Activated T-cell treated with anti-CD3 and anti-CD28 coated beads, Interleukin-2, amount 50 U/mL, for 4 hours (primary cell): ENCODE results near the gene THBS3. TPM values are rescaled to one million over a fixed set of nuclear protein-coding genes. Genes with fewer than 3 reads are reported as not detected.
"Not testable (repeated sequence)": the region's sequence is repeated elsewhere in the genome, so short reads cannot be mapped to it uniquely, and the experiment has no call there.

Experiments used
- ATAC-seq, 2 donors: fragments of 200-7000 bp; cut with Tn5 transposase; one replicate each; pipeline ENCODE4 v1.10.0; 2021
- DNase-seq: peaks from one replicate; pipeline ENCODE4 v3.0.0-alpha.2; 2020
- H3K27me3 Mint-ChIP-seq: one replicate; pipeline ENCODE4 v1.8.0; 2021; ENCODE audit warnings: low read depth, mixed read lengths
- H3K36me3 Mint-ChIP-seq: one replicate; pipeline ENCODE4 v1.8.0; 2022; ENCODE audit warnings: mixed read lengths; ENCODE audit not compliant: insufficient read depth
- H3K4me1 Mint-ChIP-seq: one replicate; pipeline ENCODE4 v1.8.0; 2021; ENCODE audit warnings: low read depth, mixed read lengths
- H3K4me3 Mint-ChIP-seq: one replicate; pipeline ENCODE4 v1.8.0; 2021; ENCODE audit warnings: mild to moderate bottlenecking, moderate library complexity, mixed read lengths
- H3K9me3 Mint-ChIP-seq: one replicate; pipeline ENCODE4 v1.8.0; 2021; ENCODE audit warnings: mixed read lengths
- total RNA-seq, 3 donors: library from RNA; stranded (reverse); gene quantifications; one replicate each; pipeline ENCODE4 v1.2.1, GENCODE V29; 2021

Gene THBS3
- total RNA-seq, 3 donors from 2014 or later, result 3.0 to 4.1 (median 3.7) TPM

DNA sequence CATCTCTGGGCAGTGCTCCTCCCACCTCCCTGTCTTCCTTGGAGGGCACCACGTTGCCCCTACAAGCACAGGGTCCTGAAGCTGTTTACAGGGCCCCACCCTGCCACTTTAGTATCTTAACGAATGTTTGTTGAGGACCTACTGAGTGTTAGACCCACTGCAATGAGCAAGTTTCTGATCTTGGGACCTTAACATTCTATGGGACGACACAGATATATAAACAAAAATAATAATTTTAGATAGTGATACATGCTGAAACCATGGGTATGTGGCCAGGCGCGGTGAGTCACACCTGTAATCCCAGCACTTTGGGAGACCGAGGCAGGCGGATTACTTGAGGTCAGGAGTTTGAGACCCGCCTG is 37.4 kb upstream of the THBS3 start:
- peaks cover 42% of the 10 kb centered on the region for H3K4me1 Mint-ChIP-seq
- ATAC-seq (no peak), DNase-seq (no peak)
- H3K4me3 Mint-ChIP-seq, result peak overlapping the region; percentile 90
- H3K9me3 Mint-ChIP-seq, result no peaks in the 10 kb centered on the region
- peaks cover 3% of the 10 kb centered on the region for H3K36me3 Mint-ChIP-seq
- peaks cover 2% of the 10 kb centered on the region for H3K27me3 Mint-ChIP-seq

GRCh38 chr1:155244368-155245162 is 36.9 kb upstream of the THBS3 start:
- Mint-ChIP-seq H3K4me3 (peak overlapping the region; percentile 90), H3K4me1 (peaks cover 42% of the 10 kb centered on the region), H3K9me3 (no peaks in the 10 kb centered on the region), H3K36me3 (peaks cover 3% of the 10 kb centered on the region), H3K27me3 (peaks cover 2% of the 10 kb centered on the region)
- ATAC-seq (peak; percentile 97), DNase-seq (peak; percentile 81)

DNA sequence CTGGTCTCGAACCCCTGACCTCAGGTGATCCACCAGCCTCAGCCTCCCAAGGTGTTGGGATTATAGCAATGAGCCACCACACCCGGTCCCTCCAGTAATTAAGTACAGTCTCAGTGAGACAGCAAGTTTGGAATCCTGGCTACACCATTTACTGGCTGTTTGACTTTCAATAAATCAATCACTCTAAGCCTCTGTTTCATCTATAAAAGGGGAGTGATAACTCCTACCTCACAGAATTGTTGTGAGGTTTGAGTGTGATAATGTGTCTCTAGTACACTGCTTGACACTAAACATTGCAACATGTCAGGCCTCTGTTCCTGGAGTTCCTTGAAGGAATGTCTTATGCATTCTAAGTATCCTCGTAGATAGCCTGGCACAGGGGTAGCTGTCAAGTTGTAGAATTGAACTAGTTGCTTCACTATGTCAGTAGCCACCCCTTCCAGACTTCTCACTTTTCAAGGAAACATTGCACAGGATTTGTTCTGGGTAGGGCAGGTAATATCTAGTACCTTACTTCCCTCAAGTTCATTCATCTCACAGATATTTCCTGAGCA is 35.2 kb upstream of the THBS3 start:
- DNase-seq (no peak), ATAC-seq (no peak)
- peaks cover 3% of the 10 kb centered on the region for H3K36me3 Mint-ChIP-seq
- peaks cover 46% of the 10 kb centered on the region for H3K4me1 Mint-ChIP-seq
- H3K9me3 Mint-ChIP-seq, result no peaks in the 10 kb centered on the region
- peak overlapping the region; percentile 90 for H3K4me3 Mint-ChIP-seq
- H3K27me3 Mint-ChIP-seq, result peaks cover 2% of the 10 kb centered on the region

GRCh38 chr1:155241841-155242264 is 34.2 kb upstream of the THBS3 start:
- DNase-seq (no peak), ATAC-seq (no peak)
- Mint-ChIP-seq H3K4me1 (peaks cover 46% of the 10 kb centered on the region), H3K27me3 (peaks cover 2% of the 10 kb centered on the region), H3K4me3 (no peak overlapping the region), H3K9me3 (no peaks in the 10 kb centered on the region), H3K36me3 (peaks cover 3% of the 10 kb centered on the region)

DNA sequence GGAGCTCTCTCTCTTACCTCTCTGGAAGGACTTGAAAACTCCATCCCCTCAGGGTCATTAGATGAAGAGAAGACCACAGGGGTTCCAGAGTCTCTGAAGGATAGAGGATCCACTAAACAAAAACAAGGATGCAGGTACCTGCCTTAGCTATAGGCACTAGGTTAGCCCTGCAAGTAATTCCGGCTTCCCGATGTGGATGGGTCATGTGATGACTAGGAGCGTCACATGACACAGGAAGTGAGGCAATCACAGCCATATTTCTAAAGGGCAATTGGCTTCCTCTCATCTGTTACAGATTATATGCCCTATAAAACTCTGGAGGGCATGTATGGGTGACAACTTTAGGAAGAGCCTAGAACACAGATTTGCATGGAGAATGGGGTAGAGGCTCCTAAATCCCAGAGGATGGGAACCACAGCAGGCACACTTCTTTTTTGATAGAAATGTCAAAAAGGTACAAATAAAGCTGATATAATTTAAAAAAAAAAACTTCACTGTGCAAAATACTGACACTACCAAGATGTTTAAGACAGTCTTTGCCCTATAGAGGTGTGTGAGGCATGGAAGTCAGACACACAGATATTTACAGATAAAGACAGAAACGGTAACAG is 33.5 kb upstream of the THBS3 start:
- H3K27me3 Mint-ChIP-seq, result peaks cover 2% of the 10 kb centered on the region
- H3K4me1 Mint-ChIP-seq, result peaks cover 47% of the 10 kb centered on the region
- peak; percentile 49 for DNase-seq
- peaks cover 3% of the 10 kb centered on the region for H3K36me3 Mint-ChIP-seq
- H3K9me3 Mint-ChIP-seq, result no peaks in the 10 kb centered on the region
- peak; percentile 27 to 34 for ATAC-seq
- peak overlapping the region; percentile 83 for H3K4me3 Mint-ChIP-seq

DNA sequence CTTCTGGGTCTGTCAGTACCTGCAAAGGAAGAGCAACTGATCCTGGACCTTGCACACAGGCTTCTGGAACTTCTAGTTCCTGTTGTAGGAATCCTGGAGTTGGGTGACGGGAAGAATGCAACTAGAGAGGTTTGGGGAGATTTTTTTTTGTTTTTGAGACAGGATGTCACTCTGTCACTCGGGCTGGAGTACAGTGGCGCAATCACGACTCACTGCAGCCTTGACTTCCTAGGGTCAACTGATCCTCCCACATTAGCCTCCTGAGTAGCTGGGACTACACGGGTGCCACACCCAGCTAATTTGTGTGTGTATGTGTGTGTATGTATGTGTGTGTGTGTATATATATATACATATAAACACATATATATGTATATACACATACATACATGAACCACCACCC is 28.8 kb upstream of the THBS3 start:
- H3K9me3 Mint-ChIP-seq, result no peaks in the 10 kb centered on the region

DNA sequence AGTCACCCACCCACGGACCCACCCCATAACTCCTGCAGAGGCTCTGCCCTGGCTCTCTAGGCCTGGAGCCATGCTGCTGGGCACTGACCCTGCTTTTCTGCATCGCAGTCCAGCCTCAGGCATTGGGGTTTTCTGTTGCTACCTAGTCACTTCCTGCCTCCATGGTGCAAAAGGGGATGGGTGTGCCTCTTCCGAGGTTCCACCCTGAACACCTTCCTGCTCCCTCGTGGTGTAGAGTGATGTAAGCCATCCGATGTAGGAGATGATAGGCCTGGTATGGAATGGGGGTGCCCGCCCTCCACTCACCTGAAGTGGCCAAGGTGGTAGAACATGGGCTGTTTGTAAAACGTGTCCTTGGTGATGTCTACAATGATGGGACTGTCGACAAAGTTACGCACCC is 27.7 kb upstream of the THBS3 start:
- peaks cover 18% of the 10 kb centered on the region for H3K4me1 Mint-ChIP-seq
- ATAC-seq, H3K36me3 Mint-ChIP-seq, DNase-seq, H3K9me3 Mint-ChIP-seq, H3K4me3 Mint-ChIP-seq, H3K27me3 Mint-ChIP-seq: not testable (repeated sequence)

More for the DNA sequence above, 28.8 kb upstream of the THBS3 start:
- no peak for DNase-seq
- Mint-ChIP-seq H3K4me1 (peaks cover 29% of the 10 kb centered on the region), H3K27me3 (no peaks in the 10 kb centered on the region), H3K4me3 (no peak overlapping the region), H3K36me3 (peaks cover 7% of the 10 kb centered on the region)
- no peak for ATAC-seq

GRCh38 chr1:155233502-155233901 is 25.8 kb upstream of the THBS3 start:
- not testable (repeated sequence) for ATAC-seq

GRCh38 chr1:155232001-155232978 is 24.6 kb upstream of the THBS3 start:
- not testable (repeated sequence) for H3K9me3 Mint-ChIP-seq, ATAC-seq, H3K36me3 Mint-ChIP-seq, H3K27me3 Mint-ChIP-seq, H3K4me3 Mint-ChIP-seq, DNase-seq
- peaks cover 15% of the 10 kb centered on the region for H3K4me1 Mint-ChIP-seq

More at GRCh38 chr1:155233502-155233901, 25.8 kb upstream of the THBS3 start:
- peaks cover 10% of the 10 kb centered on the region for H3K4me1 Mint-ChIP-seq
- not testable (repeated sequence) for DNase-seq, H3K4me3 Mint-ChIP-seq, H3K36me3 Mint-ChIP-seq, H3K9me3 Mint-ChIP-seq, H3K27me3 Mint-ChIP-seq

DNA sequence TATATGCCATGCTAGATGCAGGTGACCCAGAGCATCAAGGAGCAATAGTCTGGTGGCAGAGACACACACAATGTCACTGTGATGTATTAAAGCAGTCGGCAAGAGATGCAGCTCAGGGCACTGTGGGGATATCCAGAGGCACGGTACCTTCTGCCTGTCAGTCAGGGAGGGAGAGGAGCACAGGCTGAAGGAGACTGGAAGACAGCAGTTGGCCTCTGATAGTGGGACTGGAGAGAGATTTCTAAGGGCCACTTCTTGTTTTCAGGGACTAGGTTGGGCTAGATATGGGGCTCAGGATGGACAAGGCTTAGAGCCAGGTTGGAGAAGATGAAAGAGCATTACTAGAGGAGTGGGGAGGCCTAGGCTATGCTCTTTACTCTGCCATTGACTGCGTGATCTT is 23.6 kb upstream of the THBS3 start:
- ATAC-seq, DNase-seq, H3K9me3 Mint-ChIP-seq, H3K4me3 Mint-ChIP-seq, H3K36me3 Mint-ChIP-seq, H3K27me3 Mint-ChIP-seq: not testable (repeated sequence)
- H3K4me1 Mint-ChIP-seq, result peaks cover 21% of the 10 kb centered on the region

DNA sequence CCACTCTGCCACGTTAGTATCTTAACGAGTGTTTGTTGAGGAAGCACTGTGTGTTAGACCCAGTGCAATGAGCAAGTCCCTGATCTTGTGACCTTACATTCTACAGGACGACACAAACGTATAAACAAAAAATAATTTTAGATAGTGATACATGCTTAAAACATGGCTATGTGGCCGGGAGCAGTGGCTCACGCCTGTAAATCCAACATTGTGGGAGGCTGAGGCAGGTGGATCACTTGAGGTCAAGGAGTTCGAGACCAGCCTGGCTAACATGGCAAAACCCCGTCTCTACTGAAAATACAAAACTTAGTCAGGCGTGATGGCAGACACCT is 20.4 kb upstream of the THBS3 start:
- Mint-ChIP-seq H3K36me3 (no peaks in the 10 kb centered on the region), H3K9me3 (no peaks in the 10 kb centered on the region), H3K4me3 (peak overlapping the region; percentile 94), H3K4me1 (peaks cover 17% of the 10 kb centered on the region), H3K27me3 (no peaks in the 10 kb centered on the region)
- DNase-seq (no peak), ATAC-seq (no peak)

DNA sequence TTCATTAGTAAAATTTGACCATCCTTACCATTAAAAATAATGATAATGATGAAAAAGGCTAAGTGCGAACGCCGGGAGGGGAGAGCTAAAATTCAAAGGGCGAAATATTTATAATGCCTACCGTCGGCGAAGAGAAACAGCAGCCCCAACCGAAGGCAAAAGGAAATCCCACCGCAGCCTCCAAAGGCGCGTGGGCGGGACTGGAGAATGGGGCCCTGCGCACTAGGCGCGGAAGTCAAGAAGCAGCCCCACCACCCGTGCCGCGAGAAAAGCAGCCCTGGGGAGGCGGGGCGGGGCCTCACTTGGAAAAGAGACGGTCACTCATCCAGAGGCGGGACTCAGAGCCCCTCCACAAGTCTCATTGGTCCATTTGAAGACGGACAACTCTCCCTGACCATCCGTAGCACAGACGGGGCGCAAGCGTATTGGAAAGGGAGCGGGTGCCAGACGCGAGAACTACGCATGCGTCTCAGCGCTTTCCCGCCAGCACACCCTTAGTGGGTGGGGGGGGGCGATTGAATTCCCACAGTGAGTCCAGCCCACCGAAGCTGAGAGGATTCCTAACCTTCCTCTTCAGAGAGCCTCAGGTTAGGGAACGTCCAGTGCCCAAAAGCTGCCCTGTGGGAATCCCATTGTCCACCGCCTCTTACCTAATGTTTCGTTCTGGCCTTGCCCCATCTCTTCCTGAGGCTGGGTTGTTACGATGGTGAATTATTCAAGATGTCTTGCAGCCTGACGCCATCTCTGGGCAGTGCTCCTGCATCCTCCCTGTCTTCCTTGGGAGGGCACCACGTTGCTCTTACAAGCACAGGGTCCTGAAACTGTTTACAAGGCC is 19.8 kb upstream of the THBS3 start:
- peaks cover 17% of the 10 kb centered on the region for H3K4me1 Mint-ChIP-seq
- H3K36me3 Mint-ChIP-seq, result no peaks in the 10 kb centered on the region
- peak; percentile 96 to 99 for ATAC-seq
- no peaks in the 10 kb centered on the region for H3K9me3 Mint-ChIP-seq
- no peaks in the 10 kb centered on the region for H3K27me3 Mint-ChIP-seq
- DNase-seq, result peak; percentile 100
- H3K4me3 Mint-ChIP-seq, result peak overlapping the region; percentile 94

DNA sequence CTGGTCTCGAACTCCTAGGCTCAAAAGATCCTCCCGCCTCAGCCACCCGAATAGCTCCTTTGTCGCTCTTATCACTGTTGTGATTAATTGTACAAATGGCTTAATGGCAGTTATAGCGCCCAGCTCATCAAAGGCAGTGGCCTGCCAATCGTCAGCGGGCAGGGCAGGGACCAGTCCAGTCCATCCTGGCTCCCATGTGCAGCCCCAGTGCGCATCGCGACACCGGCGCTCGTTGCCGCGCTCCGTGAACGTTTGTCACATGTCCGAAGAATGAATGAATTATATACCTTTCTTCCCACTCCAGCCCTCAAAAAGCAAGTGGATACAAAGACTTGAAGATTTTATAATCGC is 19.2 kb upstream of the THBS3 start:
- DNase-seq (peak; percentile 51), ATAC-seq (peak; percentile 19 to 50)
- Mint-ChIP-seq H3K4me3 (peak overlapping the region; percentile 94), H3K9me3 (no peaks in the 10 kb centered on the region), H3K4me1 (peaks cover 17% of the 10 kb centered on the region), H3K27me3 (no peaks in the 10 kb centered on the region), H3K36me3 (no peaks in the 10 kb centered on the region)
